Omental fat pad (tissue), 4 donors: ENCODE measurements around the gene BPHL. TPM values are rescaled to one million over a fixed set of nuclear protein-coding genes. Genes with fewer than 3 reads are reported as not detected.
"Not testable (repeated sequence)": the region's sequence is repeated elsewhere in the genome, so short reads cannot be mapped to it uniquely, and the experiment has no call there.

Experiments used
- ATAC-seq: fragments of 150-250 bp; one replicate; pipeline ENCODE4 v1.9.1; 2016; ENCODE audit warnings: mild to moderate bottlenecking, moderate library complexity; ENCODE audit not compliant: low FRiP score
- DNase-seq: peaks from one replicate; pipeline ENCODE4 v3.0.0-alpha.2; 2019; ENCODE audit warnings: low spot score
- CTCF ChIP-seq, 3 donors: fragments of 450-650 bp; IDR thresholded peaks; one replicate each; pipeline ENCODE4 v1.5.1; 2016 to 2017; ENCODE audit warnings: antibody characterized with exemption in 3 of 3, mild to moderate bottlenecking in 3 of 3, moderate library complexity in 2 of 3
- total RNA-seq, 4 donors: library from RNA; depleted of rRNA; stranded (reverse); fragments of >200 nt; gene quantifications; one replicate each; pipeline ENCODE4 v1.1.0, GENCODE V29; 2016

The BPHL gene
- total RNA-seq, result 10 to 100 TPM; 13.5 to 41.5 (median 20.9) TPM

GRCh38 chr6:3118353-3119039 lies at the start of gene BPHL:
BPHL (plus strand) TSS chr6:3118711; CDS start chr6:3118741, 30 bp downstream.
- DNase-seq (peak; percentile 96), ATAC-seq (peak; percentile 100)
- no peak for TF ChIP-seq CTCF (IDR thresholded peaks at IDR 0.05)

GRCh38 chr6:3071568-3071967 lies 46.9 kb upstream of the BPHL start:
- no peak for DNase-seq
- no peak for ATAC-seq
- TF ChIP-seq CTCF (IDR thresholded peaks at IDR 0.05), result no peak

GRCh38 chr6:3072798-3073197 lies 45.7 kb upstream of the BPHL start:
- no peak for TF ChIP-seq CTCF (IDR thresholded peaks at IDR 0.05)
- no peak for ATAC-seq
- DNase-seq, result no peak

- no peak for ATAC-seq
- TF ChIP-seq CTCF (IDR thresholded peaks at IDR 0.05), result no peak
- no peak for DNase-seq
Measured at GRCh38 chr6:3073382-3073781, 45.1 kb upstream of the BPHL start.

GRCh38 chr6:3075772-3076113 lies 42.8 kb upstream of the BPHL start:
- no peak for DNase-seq
- ATAC-seq, result no peak

GRCh38 chr6:3076320-3076719 lies 42.2 kb upstream of the BPHL start:
- no peak for TF ChIP-seq CTCF (IDR thresholded peaks at IDR 0.05)
- DNase-seq (no peak), ATAC-seq (no peak)

More at GRCh38 chr6:3075772-3076113, 42.8 kb upstream of the BPHL start:
- TF ChIP-seq CTCF (IDR thresholded peaks at IDR 0.05), result no peak

- no peak for TF ChIP-seq CTCF (IDR thresholded peaks at IDR 0.05)
- no peak for ATAC-seq
- DNase-seq, result no peak
Measured at GRCh38 chr6:3077430-3077829, 41.1 kb upstream of the BPHL start.

- not testable (repeated sequence) for DNase-seq, ATAC-seq
Measured at GRCh38 chr6:3078952-3079351, 39.6 kb upstream of the BPHL start.
